CD4-positive, alpha-beta T cell treated with Interleukin-4 for 1 hour (primary cell): Measurements from ENCODE around the gene TENT5C.

Experiments
- DNase-seq, 2 donors: peaks; one replicate each; pipeline ENCODE4 v3.0.0-alpha.2; 2020 to 2022

The TENT5C gene

DNA sequence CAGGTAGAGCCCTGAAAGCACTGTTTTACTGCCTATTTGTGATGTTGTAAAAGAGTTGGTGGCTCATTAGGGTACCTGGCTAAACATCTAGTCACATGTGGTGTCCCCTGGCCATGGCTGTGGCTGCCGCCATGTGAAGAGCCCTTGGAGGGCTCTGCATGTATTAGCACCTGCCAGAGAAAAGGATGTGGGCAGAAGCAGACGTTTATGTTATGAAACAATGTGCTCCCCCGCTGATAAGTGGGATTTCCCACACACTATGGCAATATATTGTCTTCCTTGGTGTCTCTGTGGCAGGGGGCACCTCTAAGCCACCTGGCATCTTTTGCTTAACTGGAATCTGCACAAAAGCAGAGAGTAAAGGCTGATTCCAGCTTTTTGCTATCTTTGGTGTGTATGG, 9.6 kb downstream of the TENT5C start:
- peak; percentile 58 to 60 for DNase-seq

DNA sequence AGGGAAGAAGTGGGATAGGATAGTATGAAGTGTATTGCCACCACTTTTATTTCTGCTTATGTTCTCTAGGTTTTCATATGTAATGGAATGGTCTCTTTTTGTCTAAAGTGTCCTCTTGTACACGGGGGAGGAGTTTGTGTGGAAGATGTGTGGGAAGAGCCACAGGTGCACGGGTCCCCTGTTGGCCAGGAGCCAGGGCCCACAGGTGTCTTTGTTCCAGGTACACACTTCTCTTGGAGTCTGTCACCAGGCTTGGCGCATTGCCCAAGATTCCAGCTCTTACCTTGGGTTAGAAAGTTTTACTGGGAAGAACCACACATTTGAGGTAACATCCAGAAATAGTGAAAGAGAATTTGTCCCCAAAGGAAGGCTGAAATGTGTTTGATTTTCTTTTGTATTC, 10.5 kb downstream of the TENT5C start:
- DNase-seq, result no peak

DNA sequence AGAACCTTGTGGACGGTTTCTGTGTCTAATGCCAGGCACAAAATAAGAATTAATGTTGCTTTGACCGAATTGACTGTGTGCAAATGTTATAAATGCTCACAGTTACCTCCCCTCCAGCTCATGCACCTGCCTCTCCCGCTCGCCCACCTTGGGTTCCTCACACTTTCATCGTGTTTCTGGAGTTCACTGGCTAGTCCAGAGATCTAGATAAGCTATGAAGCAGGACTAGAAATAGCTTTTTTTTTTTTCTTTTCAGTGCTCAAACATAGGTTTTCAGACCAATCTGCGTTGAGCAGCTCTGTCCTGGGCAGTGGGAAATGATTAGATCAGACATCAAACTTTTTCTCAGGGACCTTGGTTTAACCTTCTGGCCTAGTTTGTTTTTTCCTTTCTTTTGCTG, 11.1 kb downstream of the TENT5C start:
- no peak for DNase-seq

DNA sequence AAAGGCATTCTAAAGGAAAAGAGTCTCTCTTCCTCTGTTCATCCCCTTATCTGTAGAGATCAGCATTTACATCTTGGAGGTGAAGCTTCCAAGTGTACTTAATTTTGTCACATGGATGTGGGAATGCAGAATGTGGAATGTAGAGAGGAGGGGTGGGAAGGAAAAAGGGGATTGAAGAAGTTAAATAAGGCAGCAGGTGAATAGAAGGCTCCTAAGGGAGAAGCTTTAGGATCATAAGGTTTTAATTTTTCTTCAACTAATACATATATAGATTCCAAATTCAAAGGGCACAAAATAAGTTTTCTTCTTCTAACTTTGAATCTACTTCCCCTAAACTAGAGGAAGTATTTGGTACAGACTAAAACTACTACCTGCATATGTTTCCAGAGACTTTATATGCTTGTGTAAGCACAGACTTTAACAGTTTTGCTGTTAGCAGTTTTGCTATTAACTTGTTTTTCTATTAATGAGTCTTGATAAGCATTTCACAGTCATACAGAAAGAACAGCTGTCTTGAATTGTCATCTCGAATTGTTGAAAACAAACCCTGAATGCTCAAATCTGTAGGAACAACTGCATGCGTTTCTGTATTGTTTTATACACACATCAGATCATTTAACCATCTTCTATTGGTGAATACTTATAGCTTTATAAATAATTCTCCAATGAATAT, 12.7 kb downstream of the TENT5C start:
- DNase-seq, result no peak

DNA sequence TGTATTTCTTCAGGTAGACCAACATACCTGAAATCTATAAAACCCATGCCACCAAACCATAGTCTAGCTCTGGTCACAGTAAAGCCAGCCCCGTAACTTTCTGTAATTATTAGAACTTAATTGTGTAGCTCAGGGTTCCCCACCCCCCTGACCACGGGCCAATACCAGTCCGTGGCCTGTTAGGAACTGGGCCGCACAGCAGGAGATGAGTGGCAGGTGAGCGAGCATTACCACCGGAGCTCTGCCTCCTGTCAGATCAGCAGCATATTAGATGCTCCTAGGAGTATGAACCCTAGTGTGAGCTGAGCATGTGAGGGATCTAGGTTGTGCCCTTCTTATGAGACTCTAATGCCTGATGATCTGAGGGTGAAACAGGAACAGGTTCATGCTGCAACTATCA, 14.6 kb downstream of the TENT5C start:
- DNase-seq, result no peak

DNA sequence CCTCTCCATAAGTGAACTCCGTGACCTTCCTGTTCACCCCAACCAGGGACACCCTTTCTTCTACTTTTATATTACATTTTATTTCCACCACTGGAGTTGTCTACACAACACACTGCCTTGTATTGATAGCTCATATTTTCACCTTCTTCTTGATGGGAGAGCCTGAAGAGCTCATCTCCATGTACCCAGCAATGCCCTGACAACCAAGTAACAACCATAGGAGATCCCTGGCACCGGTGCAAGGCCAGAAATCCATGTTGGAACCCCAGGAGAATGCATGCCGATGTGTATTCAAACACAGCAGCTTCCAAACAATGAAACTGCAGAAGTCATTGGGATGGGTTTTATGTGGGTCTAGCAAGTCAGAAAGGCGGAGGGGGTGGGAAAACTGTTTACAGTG, 15.5 kb downstream of the TENT5C start:
- no peak for DNase-seq

DNA sequence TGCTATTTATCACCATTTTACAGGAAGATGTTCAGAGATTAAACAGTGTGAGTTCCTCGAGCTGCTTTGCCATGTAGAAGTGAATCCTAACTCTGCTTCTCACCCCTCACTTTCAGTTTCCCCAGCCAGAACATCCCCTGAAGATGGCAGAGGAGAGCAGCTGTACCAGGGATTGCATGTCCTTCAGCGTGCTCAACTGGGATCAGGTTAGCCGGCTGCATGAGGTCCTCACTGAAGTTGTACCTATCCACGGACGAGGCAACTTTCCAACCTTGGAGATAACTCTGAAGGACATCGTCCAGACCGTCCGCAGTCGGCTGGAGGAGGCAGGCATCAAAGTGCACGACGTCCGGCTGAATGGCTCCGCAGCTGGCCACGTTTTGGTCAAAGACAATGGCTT, 16.9 kb downstream of the TENT5C start:
- DNase-seq, result no peak

DNA sequence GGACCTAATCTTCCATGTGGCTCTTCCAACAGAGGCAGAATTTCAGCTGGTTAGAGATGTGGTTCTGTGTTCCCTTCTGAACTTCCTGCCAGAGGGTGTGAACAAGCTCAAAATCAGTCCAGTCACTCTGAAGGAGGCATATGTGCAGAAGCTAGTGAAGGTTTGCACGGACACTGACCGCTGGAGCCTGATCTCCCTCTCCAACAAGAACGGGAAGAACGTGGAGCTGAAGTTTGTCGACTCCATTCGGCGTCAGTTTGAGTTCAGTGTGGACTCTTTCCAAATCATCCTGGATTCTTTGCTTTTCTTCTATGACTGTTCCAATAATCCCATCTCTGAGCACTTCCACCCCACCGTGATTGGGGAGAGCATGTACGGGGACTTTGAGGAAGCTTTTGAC, 17.3 kb downstream of the TENT5C start:
- no peak for DNase-seq

DNA sequence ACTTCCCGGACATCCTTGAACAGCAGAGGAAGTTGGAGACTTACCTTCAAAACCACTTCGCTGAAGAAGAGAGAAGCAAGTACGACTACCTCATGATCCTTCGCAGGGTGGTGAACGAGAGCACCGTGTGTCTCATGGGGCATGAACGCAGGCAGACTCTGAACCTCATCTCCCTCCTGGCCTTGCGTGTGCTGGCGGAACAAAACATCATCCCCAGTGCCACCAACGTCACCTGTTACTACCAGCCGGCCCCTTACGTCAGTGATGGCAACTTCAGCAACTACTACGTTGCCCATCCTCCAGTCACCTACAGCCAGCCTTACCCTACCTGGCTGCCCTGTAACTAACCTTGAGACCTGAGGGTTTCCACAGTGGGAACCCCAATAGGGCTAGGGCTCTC, 17.9 kb downstream of the TENT5C start:
- DNase-seq, result no peak

DNA sequence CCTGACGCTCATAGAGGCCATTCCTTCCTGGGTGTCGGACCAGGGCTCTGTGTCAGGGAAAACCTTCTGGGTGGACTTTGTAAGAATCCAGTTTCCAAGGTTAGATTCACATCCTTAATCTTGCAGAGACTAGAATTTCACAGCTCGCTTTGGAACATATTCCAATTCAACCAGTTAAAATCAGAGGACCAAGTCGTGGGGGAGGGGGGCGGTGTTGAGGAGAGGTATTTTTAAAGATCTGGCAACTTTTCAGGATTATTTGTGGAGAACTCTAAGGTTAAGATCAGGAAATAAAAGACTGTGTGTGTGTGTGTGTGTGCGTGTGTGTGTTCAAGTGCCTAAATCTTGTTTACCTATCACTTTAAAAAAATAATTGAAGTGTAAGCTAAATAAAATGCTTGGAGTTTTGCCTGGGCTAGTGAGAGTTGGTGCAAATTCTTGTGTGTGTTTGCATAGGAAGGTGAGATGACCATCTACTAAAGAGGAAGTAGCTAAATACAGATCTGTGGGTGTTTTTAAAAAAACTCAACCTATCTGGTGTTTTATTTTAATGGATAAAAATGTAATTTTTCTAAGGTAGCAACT, 21.8 kb downstream of the TENT5C start:
- DNase-seq, result no peak

DNA sequence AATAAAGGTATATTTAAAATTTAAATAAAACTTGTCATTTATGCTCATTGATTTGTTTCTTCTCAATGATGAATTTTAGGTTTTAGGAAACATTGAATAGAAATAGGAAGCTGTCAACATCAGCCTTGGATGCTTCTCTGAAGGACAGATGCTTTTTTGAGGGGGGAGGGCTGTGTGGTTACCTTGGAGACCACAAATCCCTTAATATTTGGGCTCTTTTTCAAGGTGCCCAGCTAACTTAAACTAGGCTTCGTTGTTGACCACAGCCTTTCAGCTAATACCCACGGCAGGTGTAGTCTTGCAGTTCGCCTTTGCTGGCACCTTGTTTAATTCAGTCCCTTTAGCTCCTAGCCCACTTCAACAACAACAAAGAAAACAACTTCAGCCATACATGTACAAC, 22.5 kb downstream of the TENT5C start:
- no peak for DNase-seq

DNA sequence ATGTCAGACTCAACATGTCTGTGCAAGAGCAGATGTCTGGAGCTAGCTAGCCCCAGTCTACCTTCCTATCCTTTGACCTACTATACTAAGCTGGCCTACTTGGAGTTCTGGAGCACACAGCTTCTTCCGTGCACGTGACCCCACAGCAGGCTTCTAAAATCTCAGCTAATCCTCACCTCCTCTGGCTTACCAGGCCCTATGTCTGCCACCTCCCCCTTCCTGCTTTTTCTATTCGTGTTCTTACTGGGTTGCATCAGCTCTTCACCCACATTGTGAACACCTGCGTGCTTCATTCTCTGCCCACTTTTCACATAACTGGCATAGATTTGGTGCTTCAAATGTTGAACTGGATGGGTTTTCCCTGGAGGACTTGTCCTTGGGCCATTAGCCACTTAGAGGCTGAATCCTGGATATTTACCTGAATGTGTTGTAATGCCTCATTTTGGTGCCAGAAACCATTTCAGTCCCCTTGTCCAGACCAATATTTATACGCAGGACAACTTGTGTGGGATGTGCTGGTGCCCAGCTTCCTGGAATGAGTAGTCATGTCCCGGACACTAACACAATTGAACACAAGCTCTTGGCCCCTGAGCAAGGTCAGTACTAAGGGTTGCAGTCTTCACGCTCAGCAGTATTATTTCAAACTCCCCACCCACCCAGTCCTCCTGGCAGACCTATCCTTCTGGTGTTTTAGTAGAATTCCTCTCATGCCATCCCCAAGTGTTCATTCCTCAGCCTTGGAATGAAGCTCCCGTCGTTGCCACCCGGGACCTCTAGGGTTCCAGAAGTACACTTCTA, 24.0 kb downstream of the TENT5C start:
- DNase-seq, result no peak

DNA sequence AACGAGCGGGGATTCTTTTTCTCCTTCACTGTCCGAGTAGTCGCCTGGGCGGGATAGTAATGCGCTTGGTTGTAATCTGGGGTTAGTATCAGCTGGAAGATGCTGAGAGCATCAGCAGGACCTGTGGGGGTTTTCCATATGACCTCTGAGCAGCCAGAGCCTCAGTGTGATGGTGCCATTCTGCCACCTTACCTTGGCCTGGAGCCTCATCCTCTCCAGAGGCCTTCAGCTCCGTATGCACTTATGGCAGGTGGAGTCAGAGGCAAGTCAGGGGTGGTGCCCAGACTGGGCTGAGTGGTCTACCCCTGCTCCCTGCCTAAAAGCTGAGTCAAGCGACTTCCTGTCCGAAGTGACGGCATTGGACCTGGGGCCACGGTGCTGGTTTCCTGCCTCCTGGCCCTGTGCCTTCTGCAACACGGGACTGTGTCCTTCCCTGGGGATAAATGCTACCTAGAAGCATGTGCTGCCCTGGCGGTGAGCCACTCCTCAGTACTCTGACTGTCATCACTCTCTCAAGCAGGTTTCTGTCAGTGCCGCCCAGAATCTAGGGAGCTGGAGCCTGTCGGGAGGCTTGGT, 24.7 kb downstream of the TENT5C start:
- no peak for DNase-seq

DNA sequence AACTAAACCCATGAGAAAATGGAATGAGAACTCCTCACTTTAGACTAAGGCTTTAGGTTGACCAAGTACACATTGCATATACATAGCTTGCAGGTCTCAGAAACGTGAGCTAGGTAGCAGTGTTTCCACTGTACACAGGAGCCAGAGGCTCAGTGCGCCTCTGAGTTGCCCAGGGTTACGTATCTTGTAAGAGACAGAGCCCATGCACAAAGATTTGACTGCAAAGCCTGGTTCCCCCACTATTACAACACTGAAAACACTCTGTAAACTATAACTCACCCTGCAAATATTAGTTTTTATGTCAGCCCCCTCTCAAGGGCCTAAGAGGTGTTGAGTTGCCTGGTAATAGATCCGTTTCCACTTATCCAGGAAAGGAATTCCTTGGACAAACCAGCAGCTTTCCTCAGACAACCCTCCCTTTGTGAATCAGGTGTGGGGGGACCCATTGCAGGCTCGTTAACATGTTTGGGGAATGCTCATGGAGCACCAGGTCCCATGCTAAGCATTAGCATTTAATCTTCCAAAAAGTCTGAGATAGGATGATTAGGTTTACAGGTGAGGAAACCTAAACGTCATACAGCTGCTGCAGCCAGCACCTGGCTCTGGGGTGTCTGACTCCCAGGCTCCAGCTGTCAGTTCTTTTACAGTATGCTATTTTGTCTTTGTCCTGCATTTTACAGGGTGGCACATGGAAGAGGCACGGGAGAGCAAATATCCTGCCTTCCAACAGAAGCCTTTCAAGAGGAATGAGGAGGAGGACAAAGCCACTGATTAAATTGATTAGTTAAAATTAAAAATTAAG, 25.7 kb downstream of the TENT5C start:
- no peak for DNase-seq

DNA sequence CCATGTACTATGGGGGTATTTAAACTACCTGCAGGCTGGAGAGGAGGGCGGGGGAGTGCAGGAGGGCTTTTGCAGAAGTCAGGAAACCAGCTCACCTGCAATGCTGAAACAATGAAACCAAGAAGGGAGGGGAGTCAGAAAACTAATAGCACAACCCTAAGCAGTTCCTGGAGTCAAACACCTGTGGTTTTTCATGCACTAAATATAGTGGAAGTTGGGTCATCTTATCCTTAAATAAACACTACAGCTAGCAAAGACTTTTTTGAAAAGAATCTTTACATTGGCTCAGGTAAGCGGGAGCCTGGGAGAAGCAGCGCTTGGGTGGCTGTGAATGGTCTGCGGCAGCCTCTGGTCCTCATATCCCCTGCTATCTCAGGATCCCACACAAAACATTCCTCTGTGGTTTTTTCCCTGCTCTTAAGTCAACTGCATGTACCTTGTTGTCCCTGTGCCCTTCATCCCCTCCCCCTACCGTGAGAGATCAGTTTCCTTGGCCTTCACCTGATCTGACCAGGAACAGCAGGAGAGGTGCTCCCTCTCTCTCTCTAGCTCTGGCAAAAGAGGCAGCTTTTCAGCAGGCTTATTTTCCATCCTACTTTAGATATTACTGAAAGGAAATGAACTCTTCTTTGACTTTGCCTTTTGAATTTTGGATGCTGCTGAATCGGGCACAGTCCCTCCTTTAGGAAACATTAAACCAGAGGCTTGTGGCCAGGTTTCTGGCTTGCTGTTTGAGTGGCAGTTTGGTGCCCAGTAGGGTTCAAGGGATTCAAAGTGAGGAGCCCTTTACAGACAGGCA, 26.6 kb downstream of the TENT5C start:
- DNase-seq, result no peak

DNA sequence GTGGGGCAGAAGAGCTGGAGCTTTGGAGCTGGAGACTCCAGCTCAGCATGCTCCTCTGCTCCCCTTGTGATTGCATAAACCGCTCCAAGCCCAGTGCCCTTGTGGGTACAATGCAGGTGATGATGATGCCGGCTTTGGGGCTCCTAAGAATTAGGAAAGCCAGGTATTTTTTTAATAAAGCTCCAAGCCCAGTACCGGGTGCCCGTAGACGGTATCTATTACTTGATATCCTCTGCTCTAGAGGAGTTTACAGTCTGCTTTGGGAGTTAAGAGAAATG, 27.2 kb downstream of the TENT5C start:
- no peak for DNase-seq

DNA sequence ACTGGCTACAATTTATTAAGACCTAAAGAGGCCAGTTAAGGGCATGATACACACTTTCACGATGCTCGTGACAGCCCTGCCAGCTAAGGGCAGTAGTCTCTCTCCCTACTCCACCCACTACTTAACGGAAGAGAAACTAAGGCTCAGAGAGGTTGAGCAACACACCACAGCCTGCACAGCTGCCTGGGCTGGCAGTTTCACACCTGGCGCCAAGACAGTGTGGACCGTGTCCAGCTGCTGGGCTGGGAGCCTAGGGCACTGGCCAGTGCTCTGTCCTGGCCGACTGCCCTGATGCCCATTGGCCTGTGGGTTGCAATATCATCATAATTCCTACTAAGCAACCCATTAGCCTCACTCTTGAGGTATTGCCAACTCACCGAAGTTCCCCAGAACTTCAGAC, 27.6 kb downstream of the TENT5C start:
- no peak for DNase-seq

DNA sequence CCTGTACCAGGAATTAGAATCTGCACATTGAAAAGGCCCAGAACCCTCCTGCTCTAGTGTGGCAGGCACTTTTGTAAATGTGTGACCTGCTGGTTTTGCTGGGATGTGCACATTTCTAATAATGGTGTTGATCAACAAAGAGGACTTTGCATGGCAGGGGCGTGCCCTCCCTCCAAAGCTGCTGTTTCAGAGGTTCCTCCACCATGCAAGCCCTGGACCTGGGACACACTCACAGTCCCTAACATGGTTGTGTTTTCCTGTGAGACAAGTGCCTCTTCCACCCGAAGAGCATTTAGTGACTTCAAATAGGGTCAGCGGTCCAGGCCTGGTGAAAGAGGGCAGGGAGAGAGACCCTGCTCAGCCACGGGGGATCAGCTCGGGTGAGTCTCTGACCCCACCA, 28.1 kb downstream of the TENT5C start:
- no peak for DNase-seq

DNA sequence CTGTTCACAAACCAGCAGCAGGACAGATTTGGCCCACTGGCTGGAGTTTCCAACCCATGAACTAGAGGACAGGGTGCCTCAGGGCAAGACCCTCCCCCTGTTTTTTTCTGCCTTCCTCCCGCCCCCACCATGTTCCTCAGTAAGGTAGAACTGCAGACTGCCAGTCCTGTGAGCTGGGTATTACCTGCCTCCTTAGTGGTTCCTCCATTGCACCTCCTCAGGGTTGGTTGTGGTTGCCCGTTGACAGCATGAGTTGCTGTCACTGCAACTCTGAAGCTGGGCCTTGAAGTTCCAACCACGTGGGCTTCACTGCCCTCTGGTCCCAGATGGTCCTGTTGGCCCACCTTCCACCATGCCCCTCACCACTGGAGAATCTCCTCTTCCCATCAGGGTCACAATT, 28.8 kb downstream of the TENT5C start:
- no peak for DNase-seq

DNA sequence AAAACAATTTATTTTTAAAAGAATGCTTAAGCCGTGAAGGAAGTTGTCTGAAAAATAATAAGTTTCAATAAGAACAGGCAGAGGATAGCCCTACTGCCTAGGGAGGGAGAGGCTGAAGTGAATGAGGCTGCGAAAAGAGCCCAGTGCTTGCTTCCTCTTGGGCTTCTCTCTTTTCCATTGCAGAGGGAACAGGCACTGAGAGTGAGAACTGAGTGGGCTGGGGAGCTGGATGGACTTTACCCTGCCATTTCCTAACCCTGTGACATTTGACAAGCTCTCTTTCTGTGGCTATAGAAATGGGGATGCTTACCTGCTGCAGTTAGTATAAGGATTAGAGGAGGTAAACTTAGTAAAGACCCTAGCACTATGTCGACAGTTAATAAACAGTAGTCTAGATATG, 30.0 kb downstream of the TENT5C start:
- no peak for DNase-seq

DNA sequence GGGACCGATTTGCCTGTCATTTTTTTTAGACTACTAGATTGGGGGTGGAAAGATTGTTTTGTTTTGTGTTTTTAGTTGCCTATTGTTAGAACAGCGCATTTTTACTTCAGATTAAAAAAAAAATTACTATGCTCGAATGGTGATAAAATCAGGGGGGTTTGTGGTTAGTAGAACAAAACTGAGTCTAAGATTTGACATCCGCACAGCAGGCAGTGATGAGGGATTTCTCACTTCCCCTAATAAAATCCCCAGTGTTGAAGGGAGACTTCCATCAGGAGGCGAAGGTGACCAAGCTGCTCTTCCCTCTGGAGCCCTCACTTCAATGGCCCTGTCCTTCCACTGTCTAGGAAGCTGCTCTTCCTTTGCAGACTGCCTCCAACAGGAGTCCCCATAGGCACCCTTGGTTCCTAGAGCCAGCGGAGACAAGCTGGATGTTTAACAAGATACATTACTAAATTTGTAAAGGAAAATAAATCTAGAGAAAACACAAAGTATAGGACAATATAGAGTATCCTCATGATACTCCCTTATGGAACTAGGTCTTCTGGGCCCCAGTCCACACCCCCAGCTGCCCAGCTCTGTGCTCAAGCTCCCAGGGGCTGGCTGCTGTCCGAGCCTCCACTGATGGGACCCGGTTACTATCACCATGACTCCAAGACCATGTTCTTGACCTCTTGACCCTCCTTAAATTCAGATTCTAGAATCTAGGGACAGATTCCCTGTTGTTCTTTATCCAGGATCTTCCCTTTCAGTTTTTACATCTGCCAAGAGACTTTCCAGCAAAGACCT, 31.0 kb downstream of the TENT5C start:
- DNase-seq, result no peak

DNA sequence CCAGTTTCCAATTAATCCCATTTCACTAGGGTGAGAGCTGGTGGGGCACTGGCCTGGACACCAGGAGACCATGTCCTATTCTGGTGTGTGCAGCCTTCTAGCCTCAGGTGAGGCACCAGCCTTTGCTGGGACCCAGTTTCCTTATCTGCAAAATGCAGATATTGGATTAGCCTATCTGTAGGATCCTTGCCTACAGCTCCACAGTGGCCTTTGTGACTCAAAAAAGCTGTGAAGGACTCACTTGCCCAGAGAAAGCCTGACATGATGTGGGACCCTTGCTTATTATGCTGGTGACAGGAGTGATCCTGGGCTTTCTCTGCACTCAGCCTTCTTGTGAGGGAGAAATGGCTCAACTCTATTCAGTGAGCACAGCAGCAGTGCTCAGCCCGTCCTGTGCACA, 32.3 kb downstream of the TENT5C start:
- no peak for DNase-seq
